GM23248 (cell line): ENCODE measurements around the gene NUBPL. TPM values are rescaled to one million over a fixed set of nuclear protein-coding genes. Genes with fewer than 3 reads are reported as not detected.

Experiments used
- DNase-seq: peaks from one replicate; pipeline ENCODE4 v3.0.0-alpha.2; 2015
- H2AFZ ChIP-seq: fragments of 200-600 bp; sonication (generic); 2 replicates; pipeline ENCODE4 v1.6.1; 2016; ENCODE audit warnings: antibody characterized with exemption
- H3F3A ChIP-seq: fragments of 200-600 bp; sonication (generic); 2 replicates; pipeline ENCODE4 v1.6.1; 2016; ENCODE audit warnings: mild to moderate bottlenecking, antibody characterized with exemption, mixed run types; ENCODE audit not compliant: insufficient read depth
- H3K27ac ChIP-seq: fragments of 200-600 bp; sonication (generic); 2 replicates; pipeline ENCODE4 v1.5.1; 2016; ENCODE audit warnings: mild to moderate bottlenecking
- H3K27me3 ChIP-seq: fragments of 200-600 bp; sonication (generic); replicated peaks from 2 replicates; pipeline ENCODE4 v1.6.1; 2016; ENCODE audit warnings: mild to moderate bottlenecking; ENCODE audit not compliant: insufficient read depth
- H3K36me3 ChIP-seq: fragments of 200-600 bp; sonication (generic); 2 replicates; pipeline ENCODE4 v1.6.1; 2016; ENCODE audit warnings: low read depth, mild to moderate bottlenecking
- H3K4me1 ChIP-seq: fragments of 200-600 bp; sonication (generic); 2 replicates; pipeline ENCODE4 v1.6.1; 2016; ENCODE audit warnings: mild to moderate bottlenecking; ENCODE audit not compliant: insufficient read depth
- H3K4me2 ChIP-seq: fragments of 200-600 bp; sonication (generic); one replicate; pipeline ENCODE4 v1.6.1; 2016; ENCODE audit warnings: mild to moderate bottlenecking; ENCODE audit not compliant: unreplicated experiment
- H3K4me3 ChIP-seq: fragments of 200-600 bp; sonication (generic); 2 replicates; pipeline ENCODE4 v1.5.1; 2016; ENCODE audit warnings: mild to moderate bottlenecking
- H3K79me2 ChIP-seq: fragments of 200-600 bp; sonication (generic); 2 replicates; pipeline ENCODE4 v1.6.1; 2016; ENCODE audit warnings: mild to moderate bottlenecking; ENCODE audit not compliant: insufficient read depth
- H3K9ac ChIP-seq: fragments of 200-600 bp; sonication (generic); 2 replicates; pipeline ENCODE4 v1.6.1; 2016; ENCODE audit warnings: mild to moderate bottlenecking
- H3K9me2 ChIP-seq: fragments of 200-600 bp; sonication (generic); 2 replicates; pipeline ENCODE4 v1.6.1; 2016; ENCODE audit warnings: mixed run types, mild to moderate bottlenecking, moderate library complexity; ENCODE audit not compliant: insufficient read depth
- H3K9me3 ChIP-seq: fragments of 200-600 bp; sonication (generic); one replicate; pipeline ENCODE4 v1.6.1; 2017; ENCODE audit warnings: low read depth
- H4K20me1 ChIP-seq: fragments of 200-600 bp; sonication (generic); 2 replicates; pipeline ENCODE4 v1.6.0; 2016; ENCODE audit not compliant: insufficient read depth
- EZH2 ChIP-seq: fragments of 200-600 bp; sonication (generic); IDR thresholded peaks from 2 replicates; pipeline ENCODE4 v1.6.1; 2018; ENCODE audit warnings: antibody characterized with exemption, mild to moderate bottlenecking; ENCODE audit not compliant: insufficient read depth, poor library complexity, severe bottlenecking
- EZH2phosphoT487 ChIP-seq: fragments of 200-600 bp; sonication (generic); IDR thresholded peaks from 2 replicates; pipeline ENCODE4 v1.6.1; 2018; ENCODE audit warnings: antibody characterized with exemption, moderate library complexity, mild to moderate bottlenecking, low read depth; ENCODE audit not compliant: insufficient read depth
- WGBS, 2 experiments: methylation state at CpG; one replicate each; pipeline ENCODE4 v1.1.6; 2015 to 2017; ENCODE audit warnings: low lambda C conversion rate in 2 of 2, low coverage in 1 of 2; ENCODE audit errors: missing lambda C conversion rate in 2 of 2; 5-methylcytosine and 5-hydroxymethylcytosine counted together
- in situ Hi-C: fragments of 300-500 bp; cut with MboI; formaldehyde crosslinking; loops from 2 replicates; pipeline ENCODE4 v1.15.0; 2020
- polyA plus RNA-seq: library from polyadenylated mRNA; unstranded; fragments of >200 nt; fragmentation: Nextera tagmentation; extraction: Ambion mirVana; gene quantifications from 2 replicates; pipeline ENCODE4 v1.2.1, GENCODE V29; 2016
- total RNA-seq: library from RNA; depleted of rRNA; stranded (reverse); fragments of >200 nt; shearing (Covaris generic); gene quantifications from 2 replicates; pipeline ENCODE4 v1.2.3, GENCODE V29; 2014

NUBPL gene
- total and polyA plus RNA-seq, 2 experiments from 2014 or later = 9.8 to 11.5 TPM

DNA sequence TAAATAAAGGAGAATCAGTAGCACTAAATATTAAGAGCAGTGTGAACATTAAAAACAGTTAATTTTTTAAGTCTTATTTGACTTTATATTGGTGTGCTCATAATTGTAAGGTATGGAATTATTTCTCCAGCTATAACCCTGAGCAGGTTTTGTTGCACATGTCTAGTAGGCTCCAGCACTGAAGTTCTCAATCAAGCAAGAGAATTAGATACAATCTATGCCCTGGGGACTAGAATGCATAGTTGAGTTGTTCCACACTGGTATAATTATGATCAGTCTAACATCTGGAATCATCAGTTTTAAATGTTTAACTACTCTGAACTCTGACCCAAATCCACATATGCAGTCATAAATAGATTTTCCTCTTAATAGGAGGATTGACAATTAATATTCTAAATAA is 258.1 kb downstream of the NUBPL start:
- Histone ChIP-seq H3K27me3 (no peaks in the 10 kb centered on the region), H3K36me3 (no peaks in the 10 kb centered on the region), H3K9ac (no peak overlapping the region), H2AFZ (no peak overlapping the region), H3K9me2 (no peaks in the 10 kb centered on the region), H3K4me2 (no peak overlapping the region), H3K4me3 (no peak overlapping the region), H3K79me2 (no peaks in the 10 kb centered on the region), H3K27ac (no peak overlapping the region), H3F3A (no peaks in the 10 kb centered on the region), H3K9me3 (no peaks in the 10 kb centered on the region), H3K4me1 (peaks cover 11% of the 10 kb centered on the region), H4K20me1 (no peaks in the 10 kb centered on the region)
- TF ChIP-seq EZH2phosphoT487 (no peak), EZH2 (no peak)
- DNase-seq = no peak
- in situ Hi-C loops = no loop called here

DNA sequence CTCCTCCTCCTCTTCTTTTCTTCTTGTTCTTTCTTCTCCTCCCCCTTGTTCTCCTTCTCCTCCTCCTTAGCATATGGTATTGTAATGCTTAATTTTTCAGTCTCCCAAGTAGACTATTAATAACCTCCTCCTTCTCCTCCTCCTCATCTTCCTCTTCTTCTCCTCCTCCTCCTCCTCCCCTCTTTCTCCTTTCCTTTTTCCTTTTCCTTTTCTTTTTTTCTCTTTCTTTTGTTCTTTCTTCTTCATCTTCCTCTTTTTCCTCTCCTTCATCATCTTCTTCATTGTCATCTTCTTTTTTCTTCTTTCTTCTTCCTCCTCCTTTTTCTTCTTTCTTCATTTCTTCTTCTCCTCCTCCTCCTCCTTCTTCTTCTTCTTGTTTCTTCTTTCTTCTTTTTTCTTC is 264.3 kb downstream of the NUBPL start:
- no peak overlapping the region for H3K4me2 ChIP-seq
- H2AFZ ChIP-seq = no peak overlapping the region
- no peak overlapping the region for H3K4me3 ChIP-seq
- in situ Hi-C loops = no loop called here
- peaks cover 8% of the 10 kb centered on the region; the same call in 1 of the 2 replicates for H3F3A ChIP-seq
- H3K9ac ChIP-seq = no peak overlapping the region
- H3K9me2 ChIP-seq = no peaks in the 10 kb centered on the region
- H3K9me3 ChIP-seq = no peaks in the 10 kb centered on the region
- H3K27ac ChIP-seq = no peak overlapping the region
- no peaks in the 10 kb centered on the region for H3K27me3 ChIP-seq
- H3K4me1 ChIP-seq = peaks cover 10% of the 10 kb centered on the region
- TF ChIP-seq EZH2phosphoT487 = no peak
- TF ChIP-seq EZH2 = no peak
- H3K79me2 ChIP-seq = no peaks in the 10 kb centered on the region
- H3K36me3 ChIP-seq = no peaks in the 10 kb centered on the region
- H4K20me1 ChIP-seq = no peaks in the 10 kb centered on the region
- DNase-seq = no peak

DNA sequence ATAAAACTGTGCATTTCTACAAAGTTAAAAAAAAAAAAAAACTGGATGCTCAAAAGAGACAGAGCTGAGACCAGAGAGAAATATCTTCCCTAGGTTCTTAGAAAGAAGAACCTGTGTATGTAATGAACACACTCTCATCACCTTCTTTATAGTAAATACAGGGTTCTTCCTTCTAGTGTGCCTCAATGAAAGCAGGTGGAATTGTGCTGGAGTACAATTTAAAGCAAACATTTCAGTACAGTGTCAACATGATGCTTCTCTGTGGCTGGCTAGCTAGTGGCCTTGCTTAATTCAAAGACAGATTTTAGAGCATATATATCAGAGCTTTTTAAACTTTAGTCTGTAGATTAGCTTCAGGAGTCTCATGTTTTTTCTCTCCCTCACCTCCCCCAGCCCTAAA is 266.1 kb downstream of the NUBPL start:
- Histone ChIP-seq H2AFZ (no peak overlapping the region), H3K4me1 (peaks cover 10% of the 10 kb centered on the region), H3K9me2 (no peaks in the 10 kb centered on the region), H3K79me2 (no peaks in the 10 kb centered on the region), H3K27ac (no peak overlapping the region), H3K9me3 (no peaks in the 10 kb centered on the region), H3K27me3 (no peaks in the 10 kb centered on the region), H4K20me1 (no peaks in the 10 kb centered on the region), H3K4me3 (no peak overlapping the region), H3K36me3 (no peaks in the 10 kb centered on the region), H3F3A (peaks cover 8% of the 10 kb centered on the region; the same call in 1 of the 2 replicates), H3K4me2 (no peak overlapping the region), H3K9ac (no peak overlapping the region)
- TF ChIP-seq EZH2phosphoT487 = no peak
- no peak for TF ChIP-seq EZH2
- no peak for DNase-seq
- in situ Hi-C loops = no loop called here

DNA sequence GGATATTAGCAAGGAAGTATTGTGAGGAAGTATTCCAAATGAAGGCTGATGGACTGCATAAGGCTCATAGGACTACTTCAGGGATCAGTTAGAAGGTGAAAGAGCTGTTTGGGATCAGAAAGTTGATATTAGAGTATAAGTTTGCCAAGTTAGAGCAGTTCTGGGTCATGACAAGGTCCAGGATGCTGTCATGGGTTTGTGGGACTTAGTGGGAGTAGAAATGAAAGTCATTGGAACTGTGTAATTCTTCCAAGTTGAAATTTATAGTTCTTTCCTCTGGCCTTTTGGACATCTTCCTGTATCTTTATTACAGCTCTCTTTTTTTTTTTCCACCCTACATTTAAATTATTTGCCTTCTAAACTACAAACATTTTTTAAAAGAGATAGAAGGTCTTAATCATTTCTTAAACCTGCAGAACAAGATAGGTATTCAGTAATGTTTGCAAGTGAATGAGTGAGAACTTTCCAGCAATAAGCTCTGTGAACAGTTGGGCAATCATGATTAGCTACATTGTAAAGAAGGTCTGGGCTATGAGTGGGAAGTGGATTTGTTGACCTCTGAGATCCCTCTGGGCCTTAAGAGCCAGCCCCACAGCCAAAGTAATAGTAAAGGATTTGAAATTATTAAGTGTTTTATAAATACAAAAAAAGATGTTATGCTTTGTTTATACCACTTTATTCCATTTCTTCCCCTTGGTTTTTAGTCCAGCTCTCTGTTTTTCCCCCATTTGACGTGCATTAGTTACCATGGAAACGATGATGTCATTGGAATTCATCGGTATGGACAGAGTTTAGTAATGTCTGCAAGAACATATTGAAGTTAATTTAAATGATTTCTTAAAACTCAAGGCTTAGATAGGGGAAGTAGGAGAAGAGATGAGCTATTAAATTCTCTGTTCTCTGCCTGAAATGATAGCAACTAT is 268.0 kb downstream of the NUBPL start:
- Histone ChIP-seq H3K4me2 (peak overlapping the region; percentile 8), H3K9me3 (no peaks in the 10 kb centered on the region), H2AFZ (no peak overlapping the region), H3K79me2 (no peaks in the 10 kb centered on the region), H3K27me3 (no peaks in the 10 kb centered on the region), H4K20me1 (no peaks in the 10 kb centered on the region), H3K4me1 (peaks cover 10% of the 10 kb centered on the region), H3K9me2 (no peaks in the 10 kb centered on the region), H3K4me3 (no peak overlapping the region), H3K9ac (no peak overlapping the region), H3K27ac (peak overlapping the region; percentile 32), H3F3A (peaks cover 8% of the 10 kb centered on the region; the same call in 1 of the 2 replicates), H3K36me3 (no peaks in the 10 kb centered on the region)
- WGBS, 2 experiments = 36 to 44% methylated on average over 3 of the region's 3 CpGs
- TF ChIP-seq EZH2phosphoT487 = no peak
- no peak for TF ChIP-seq EZH2
- DNase-seq = peak; percentile 66
- in situ Hi-C loops = no loop called here
